ENCODE results near the gene ZNF319.
"Not testable (repeated sequence)": the region's sequence is repeated elsewhere in the genome, so short reads cannot be mapped to it uniquely, and the experiment has no call there.

DNA sequence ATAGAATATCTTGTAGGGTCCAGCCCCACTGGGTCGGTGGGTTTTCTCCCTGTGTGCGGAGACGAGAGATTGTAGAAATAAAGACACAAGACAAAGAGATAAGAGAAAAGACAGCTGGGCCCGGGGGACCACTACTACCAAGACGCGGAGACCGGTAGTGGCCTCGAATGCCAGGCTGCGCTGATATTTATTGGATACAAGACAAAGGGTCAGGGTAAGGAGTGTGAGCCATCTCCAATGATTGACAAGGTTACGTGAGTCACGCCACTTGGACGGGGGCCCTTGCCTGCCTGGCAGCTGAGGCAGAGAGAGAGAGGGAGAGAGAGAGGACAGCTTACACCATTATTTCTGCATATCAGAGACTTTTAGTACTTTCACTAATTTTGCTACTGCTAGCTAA, 4.3 kb upstream of the ZNF319 start:
- TF ChIP-seq, protein P1, sequence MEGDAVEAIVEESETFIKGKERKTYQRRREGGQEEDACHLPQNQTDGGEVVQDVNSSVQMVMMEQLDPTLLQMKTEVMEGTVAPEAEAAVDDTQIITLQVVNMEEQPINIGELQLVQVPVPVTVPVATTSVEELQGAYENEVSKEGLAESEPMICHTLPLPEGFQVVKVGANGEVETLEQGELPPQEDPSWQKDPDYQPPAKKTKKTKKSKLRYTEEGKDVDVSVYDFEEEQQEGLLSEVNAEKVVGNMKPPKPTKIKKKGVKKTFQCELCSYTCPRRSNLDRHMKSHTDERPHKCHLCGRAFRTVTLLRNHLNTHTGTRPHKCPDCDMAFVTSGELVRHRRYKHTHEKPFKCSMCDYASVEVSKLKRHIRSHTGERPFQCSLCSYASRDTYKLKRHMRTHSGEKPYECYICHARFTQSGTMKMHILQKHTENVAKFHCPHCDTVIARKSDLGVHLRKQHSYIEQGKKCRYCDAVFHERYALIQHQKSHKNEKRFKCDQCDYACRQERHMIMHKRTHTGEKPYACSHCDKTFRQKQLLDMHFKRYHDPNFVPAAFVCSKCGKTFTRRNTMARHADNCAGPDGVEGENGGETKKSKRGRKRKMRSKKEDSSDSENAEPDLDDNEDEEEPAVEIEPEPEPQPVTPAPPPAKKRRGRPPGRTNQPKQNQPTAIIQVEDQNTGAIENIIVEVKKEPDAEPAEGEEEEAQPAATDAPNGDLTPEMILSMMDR (IDR thresholded peaks at IDR 0.05; ENCODE audit: low read length), result not testable (repeated sequence)
- not testable (repeated sequence) for TF ChIP-seq EZH2 (optimal IDR thresholded peaks at IDR 0.05; ENCODE audit: low read depth, low read length)
